Lower lobe of right lung (tissue), 2 donors: ENCODE measurements around the gene KRT79. TPM values are rescaled to one million over a fixed set of nuclear protein-coding genes. Genes with fewer than 3 reads are reported as not detected.

Experiments
- ATAC-seq, 2 donors: fragments of 200-7000 bp; cut with Tn5 transposase; one replicate each; pipeline ENCODE4 v1.9.1; 2020 to 2022; ENCODE audit warnings: mild to moderate bottlenecking in 2 of 2, moderate library complexity in 2 of 2
- DNase-seq: peaks from one replicate; pipeline ENCODE4 v3.0.0-alpha.2; 2020
- H3K27ac ChIP-seq: fragments of 200-600 bp; one replicate; pipeline ENCODE4 v1.8.0; 2022
- H3K27me3 ChIP-seq: fragments of 200-600 bp; one replicate; pipeline ENCODE4 v1.8.0; 2022; ENCODE audit warnings: low read depth
- H3K36me3 ChIP-seq: fragments of 200-600 bp; one replicate; pipeline ENCODE4 v1.8.0; 2022; ENCODE audit warnings: mild to moderate bottlenecking
- H3K4me1 ChIP-seq: fragments of 200-600 bp; one replicate; pipeline ENCODE4 v1.8.0; 2022
- H3K4me3 ChIP-seq: fragments of 200-600 bp; one replicate; pipeline ENCODE4 v1.8.0; 2022; ENCODE audit warnings: mild to moderate bottlenecking
- H3K9me3 ChIP-seq: fragments of 200-600 bp; one replicate; pipeline ENCODE4 v1.8.0; 2022
- CTCF ChIP-seq: fragments of 200-600 bp; IDR thresholded peaks from one replicate; pipeline ENCODE4 v1.8.0; 2022; ENCODE audit warnings: antibody characterized with exemption, mild to moderate bottlenecking
- intact Hi-C: fragments of 100-400 bp; cut with DNase I; formaldehyde crosslinking; loops from one replicate; pipeline ENCODE4 v1.11.0; 2022
- total RNA-seq: library from RNA; stranded (reverse); fragmentation: NEBNext Ultra II Directional; extraction: Animal tissue kit (Norgen Biotek cat#: 25700); gene quantifications from one replicate; pipeline ENCODE4 v1.2.1, GENCODE V29; 2021
- donor health status: DM: no; HTN: yes; CAD: no; lungs with severe emphysema.

KRT79 gene
- total RNA-seq, 1 donor from 2014 or later: 3.9 TPM

- Histone ChIP-seq H3K36me3 (no peaks in the 10 kb centered on the region), H3K27ac (no peak overlapping the region), H3K9me3 (no peaks in the 10 kb centered on the region), H3K4me1 (no peaks in the 10 kb centered on the region), H3K4me3 (no peak overlapping the region), H3K27me3 (peaks cover 11% of the 10 kb centered on the region)
- intact Hi-C loops: no loop called here
- no peak for TF ChIP-seq CTCF
- ATAC-seq (no peak), DNase-seq (no peak)
Observed at GRCh38 chr12:52771505-52771904, 62.6 kb downstream of the KRT79 start.

Other genes with a start within 250 kb of the KRT79 start
- not detected for gene KRT72, start 232.8 kb downstream of the KRT79 start, total RNA-seq
- gene KRT73, start 215.8 kb downstream of the KRT79 start, total RNA-seq: not detected
- not detected for gene KRT2, start 182.1 kb downstream of the KRT79 start, total RNA-seq
- 1.3 TPM for gene KRT1, start 153.9 kb downstream of the KRT79 start, total RNA-seq
- gene KRT77, start 130.8 kb downstream of the KRT79 start, total RNA-seq: not detected
- not detected for gene KRT76, start 57.0 kb downstream of the KRT79 start, total RNA-seq
- not detected for gene KRT3, start 38.2 kb downstream of the KRT79 start, total RNA-seq
- gene KRT4, start 20.2 kb downstream of the KRT79 start, total RNA-seq: 6.4 TPM
- not detected for gene KRT78, start 14.7 kb upstream of the KRT79 start, total RNA-seq
- 139 TPM for gene KRT8, start 70.8 kb upstream of the KRT79 start, total RNA-seq
- 140 TPM for gene KRT18, start 114.8 kb upstream of the KRT79 start, total RNA-seq
- 453 TPM for gene EIF4B, start 172.1 kb upstream of the KRT79 start, total RNA-seq
- gene TNS2, start 215.8 kb upstream of the KRT79 start, total RNA-seq: 186 TPM
- gene SPRYD3, start 245.1 kb upstream of the KRT79 start, total RNA-seq: 47.9 TPM